NCI-H1048 (cell line): ENCODE results near the gene CHRNA4.
"Not testable (repeated sequence)": the region's sequence is repeated elsewhere in the genome, so short reads cannot be mapped to it uniquely, and the experiment has no call there.

Experiments used
- DNase-seq: peaks from one replicate; lab custom pipeline; 2025; lab: John Stamatoyannopoulos, UW

CHRNA4 gene

DNA sequence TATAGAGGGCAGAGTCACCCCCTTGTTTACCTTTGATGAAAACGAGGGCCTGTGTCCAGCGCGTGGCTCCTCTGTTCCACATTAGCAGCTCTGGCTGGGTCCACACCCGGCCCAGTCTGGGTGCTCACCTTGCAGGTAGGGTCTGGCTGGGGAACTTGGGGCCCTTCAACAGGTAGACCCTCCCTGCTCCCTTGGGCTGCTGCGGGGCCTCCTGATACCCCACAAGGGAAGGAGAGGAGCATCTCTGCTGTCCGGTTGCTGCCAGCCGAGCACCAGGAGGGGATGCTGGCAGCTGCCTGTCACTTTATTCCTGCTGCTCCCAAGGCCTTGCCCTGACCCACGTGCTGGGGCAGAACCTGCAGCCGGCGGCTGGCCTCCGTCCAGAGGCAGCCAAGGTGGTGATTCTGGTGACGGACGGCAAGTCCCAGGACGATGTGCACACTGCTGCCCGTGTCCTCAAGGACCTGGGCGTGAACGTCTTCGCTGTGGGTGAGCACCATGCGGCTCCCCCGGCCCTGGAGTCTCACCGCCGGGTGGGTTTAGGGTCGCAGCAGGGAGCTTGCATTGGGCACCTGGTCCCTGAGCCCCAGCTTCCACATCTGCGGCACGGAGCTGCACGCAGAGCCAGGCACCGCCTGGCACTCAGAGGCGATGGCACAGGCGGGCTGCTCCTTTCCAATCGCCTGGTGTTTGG is 52.8 kb downstream of the CHRNA4 start:
- DNase-seq, result no peak

DNA sequence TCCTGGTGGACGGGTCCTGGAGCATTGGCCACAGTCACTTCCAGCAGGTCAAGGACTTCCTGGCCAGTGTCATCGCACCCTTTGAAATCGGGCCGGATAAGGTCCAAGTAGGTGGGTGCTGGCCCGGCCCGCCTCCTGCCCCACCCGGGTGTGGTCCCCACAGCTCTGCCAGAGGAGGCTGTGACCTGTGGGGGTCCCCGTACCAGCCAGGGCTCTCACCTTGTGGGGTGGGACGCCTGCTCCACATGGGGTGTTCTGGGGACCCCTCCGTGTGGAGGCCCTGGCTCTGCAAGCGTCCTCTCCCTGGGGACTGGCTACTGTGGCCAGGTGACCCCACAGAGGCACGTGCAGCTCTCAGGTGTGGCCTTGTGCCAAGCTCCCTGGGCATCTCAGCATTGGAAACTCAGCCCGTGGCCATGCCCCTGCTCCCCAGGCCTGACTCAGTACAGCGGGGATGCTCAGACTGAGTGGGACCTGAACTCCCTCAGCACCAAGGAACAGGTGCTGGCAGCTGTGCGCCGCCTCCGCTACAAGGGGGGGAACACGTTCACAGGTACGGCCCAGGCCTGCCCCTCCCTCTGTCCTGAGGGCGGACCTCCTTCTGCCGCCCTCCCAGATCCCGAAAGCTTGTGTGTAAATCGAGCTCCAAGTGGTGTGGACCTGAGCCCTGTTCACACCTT is 53.5 kb downstream of the CHRNA4 start:
- DNase-seq, result no peak

DNA sequence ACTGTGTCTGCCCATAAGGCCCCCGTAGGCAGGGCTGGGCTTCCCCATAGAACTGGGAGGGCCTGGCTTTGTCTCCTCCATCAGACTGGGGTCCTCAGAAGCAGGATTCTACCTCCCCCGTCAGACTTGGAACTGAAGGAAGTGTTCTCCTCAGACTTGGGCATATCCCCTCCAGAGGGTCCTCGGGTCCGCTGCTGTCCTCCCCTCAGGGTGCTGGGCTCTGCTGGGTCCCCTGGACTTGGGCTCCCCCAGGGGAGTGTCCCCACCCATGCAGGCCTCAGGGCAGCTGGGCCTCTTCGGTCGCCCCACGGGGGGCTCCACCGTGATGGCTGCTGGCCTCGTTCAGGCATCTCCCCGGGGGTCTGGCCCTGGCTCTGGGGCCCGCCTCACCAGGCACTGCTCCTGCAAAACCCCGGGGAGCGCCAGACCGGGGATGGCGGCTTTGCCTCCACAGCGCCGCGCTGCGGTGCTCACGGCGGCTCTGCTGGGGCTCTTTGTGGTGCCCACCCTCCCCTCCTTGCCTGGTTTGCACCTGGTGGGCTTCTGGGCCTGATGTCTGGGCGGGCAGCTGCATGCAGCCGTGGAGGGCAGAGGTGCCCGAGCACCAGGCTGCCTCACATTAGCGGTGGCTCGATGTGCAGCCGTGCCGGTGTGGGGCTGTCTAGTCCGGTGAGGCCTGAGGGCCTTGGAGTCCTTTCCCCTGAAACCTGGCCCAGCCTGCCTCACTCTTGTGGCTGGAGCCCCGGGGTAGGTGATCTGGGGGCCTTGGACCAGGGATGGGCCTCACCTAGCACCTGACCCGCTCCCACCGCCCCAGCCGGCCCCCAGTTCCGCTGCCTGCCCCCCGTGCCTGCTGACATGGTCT is 54.2 kb downstream of the CHRNA4 start:
- no peak for DNase-seq

DNA sequence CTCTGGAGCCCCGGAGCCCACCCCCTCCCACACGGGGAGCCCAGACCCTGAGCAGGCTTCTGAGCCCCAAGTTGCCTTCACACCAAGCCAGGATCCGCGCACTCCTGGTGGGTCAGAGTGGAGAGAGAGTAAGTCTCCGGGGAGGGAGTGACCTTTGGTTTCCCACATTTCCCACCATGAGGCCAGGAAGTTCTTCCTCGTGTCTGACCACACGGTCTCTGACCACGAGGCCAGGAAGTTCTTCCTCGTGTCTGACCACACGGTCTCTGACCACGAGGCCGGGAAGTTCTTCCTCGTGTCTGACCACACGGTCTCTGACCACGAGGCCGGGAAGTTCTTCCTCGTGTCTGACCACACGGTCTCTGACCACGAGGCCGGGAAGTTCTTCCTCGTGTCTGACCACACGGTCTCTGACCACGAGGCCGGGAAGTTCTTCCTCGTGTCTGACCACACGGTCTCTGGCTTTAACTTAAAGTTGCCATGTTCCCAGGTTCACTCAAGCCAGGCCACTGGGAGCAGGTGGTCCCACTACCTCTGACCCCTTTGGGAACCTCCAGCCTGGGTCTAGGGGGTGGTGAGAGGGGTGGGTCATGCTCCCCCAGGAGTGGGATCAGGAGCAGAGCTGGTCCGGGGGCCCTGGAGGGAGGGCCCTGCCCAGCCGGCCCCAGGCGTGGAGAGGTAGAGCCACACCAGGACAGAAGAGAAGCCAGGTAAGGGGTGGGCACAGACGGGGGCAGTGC is 55.0 kb downstream of the CHRNA4 start:
- not testable (repeated sequence) for DNase-seq

DNA sequence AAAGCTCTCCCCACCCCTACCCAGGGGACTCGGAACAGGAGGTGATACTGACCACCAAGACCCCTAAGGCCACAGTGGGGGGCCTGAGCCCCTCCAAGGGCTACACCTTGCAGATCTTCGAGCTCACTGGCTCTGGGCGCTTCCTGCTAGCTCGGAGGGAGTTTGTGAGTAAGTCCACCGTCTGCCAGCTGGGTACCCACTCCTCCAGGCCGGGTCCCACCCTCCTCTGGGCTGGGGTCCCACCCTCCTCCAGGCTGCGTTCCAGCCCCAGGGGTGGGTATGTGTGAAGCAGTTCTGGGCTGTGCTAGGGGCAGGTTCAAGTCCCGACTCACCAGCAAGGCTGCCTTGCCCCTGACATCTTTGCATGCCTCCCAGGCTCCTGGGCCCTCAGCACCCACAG is 55.8 kb downstream of the CHRNA4 start:
- DNase-seq, result no peak

DNA sequence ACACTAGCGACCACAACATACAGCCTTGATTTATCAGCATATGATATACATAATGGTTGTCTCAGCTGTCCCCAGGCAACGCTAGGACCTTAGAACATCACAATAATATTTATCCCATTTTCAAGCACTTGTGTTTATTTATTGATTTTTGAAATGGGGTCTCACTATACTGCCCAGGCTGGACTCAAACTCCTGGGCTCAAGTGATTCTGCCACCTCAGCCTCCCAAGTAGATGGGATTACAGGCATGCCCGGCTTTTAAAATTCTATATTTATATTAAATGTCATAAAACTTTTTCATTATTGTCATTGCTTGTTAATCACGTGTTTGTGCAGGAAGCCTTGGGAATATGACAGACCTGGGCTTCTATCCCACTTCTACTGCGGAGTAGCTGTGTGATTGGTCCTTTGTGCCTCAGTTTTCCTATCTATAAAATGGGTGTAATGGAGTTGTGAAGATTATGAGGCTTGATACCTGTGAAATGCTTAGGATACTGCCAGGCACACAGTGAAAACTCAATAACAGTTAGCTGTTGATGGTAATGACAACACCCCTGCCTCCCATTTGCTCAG is 58.0 kb downstream of the CHRNA4 start:
- DNase-seq, result no peak

DNA sequence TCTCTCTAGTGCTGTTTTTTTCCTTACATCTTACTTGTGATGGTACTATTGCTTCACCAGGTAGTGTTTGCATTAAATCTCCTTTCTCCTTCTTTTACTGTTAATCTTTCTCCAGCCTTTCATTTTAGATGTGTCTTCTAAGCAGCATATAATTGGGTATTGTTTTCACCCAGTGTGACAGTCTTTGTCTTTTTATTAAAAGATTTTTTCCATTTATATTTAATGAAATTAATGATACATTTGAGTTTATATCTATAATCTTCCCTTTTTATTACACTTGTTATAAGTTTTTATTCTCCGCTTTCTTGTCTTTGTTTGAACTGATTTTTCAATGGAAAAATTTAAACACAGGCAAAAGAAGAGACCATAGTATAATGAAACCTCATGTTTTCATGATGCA is 59.5 kb downstream of the CHRNA4 start:
- no peak for DNase-seq

DNA sequence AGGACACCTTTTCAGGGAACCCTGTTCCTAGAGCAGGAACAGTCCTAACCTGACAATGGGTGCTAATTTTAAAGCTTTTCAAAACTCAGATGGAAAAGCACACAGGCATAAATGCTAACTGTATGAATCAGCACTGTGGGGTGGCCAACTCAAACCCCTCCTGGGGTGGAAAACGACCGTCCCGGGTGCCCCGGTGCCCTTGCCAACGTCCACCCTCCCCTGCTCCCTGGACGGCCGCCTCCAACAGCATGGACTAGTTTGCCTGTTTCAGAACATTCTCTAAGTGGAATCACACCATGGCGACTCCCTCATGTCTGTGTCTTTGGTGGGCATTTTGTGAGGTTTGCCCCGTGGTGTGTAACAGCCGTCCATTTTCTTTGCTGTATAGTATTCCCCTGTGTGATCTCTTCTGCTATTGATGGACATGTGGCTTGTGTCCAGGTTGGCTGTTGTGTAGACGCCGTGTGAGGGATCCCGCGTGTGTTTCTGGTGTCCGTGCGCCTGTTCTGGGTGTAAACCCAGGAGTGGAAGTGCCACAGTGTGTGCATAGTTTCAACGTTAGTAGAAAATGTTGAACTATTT is 62.3 kb downstream of the CHRNA4 start:
- no peak for DNase-seq

DNA sequence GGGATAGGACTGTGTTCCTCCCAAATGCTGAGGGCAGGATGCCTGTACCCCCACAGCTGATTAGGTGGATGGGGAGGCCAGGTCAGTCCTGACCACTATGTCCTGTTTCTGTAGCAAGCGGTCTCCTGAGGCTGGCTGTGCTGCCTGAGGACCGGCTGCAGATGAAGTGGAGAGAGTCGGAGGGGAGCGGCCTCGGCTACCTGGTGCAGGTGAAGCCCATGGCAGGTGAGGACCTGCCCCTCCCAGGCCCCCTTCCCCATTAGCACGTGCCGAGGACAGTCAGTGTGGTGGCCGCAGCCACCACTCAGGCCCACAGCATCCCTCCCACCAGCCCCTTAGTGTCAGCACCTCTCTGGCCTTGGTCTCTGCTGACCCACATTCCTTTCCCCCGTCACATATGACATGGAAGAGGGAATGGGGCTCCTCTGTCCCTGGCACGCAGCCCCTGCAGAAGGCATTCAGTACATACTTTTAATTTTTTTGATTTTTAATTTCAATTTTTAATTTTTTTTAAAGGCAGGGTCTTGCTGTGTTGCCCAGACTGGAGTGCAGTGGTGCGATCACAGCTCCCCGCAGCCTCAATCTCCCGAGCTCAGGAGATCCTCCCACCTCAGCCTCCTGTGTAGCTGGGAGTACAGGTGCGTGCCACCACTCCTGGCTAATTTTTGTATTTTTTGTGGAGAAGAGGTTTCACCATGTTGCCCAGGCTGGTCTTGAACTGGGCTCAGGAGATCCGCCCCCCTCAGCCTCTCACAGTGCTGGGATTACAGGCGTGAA is 63.2 kb downstream of the CHRNA4 start:
- no peak for DNase-seq

DNA sequence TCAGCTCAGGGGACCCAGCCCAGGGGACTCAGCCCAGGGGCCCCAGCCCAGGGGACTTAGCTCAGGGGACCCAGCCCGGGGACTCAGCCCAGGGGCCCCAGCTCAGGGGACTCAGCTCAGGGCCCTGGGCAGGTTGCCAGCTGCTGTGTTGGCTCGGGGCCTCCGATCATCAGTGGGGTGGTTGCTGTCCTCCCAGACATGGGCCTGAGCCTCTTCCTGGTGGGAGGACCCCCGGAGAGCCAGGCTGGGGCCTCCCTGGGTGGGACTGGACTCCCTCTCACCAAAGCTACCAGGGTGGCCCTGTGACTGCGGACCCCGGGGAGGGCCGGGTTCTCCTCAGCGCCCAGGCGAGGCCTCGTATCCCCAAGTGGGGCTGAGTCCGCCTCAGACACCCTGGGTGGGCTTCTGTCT is 63.8 kb downstream of the CHRNA4 start:
- no peak for DNase-seq

DNA sequence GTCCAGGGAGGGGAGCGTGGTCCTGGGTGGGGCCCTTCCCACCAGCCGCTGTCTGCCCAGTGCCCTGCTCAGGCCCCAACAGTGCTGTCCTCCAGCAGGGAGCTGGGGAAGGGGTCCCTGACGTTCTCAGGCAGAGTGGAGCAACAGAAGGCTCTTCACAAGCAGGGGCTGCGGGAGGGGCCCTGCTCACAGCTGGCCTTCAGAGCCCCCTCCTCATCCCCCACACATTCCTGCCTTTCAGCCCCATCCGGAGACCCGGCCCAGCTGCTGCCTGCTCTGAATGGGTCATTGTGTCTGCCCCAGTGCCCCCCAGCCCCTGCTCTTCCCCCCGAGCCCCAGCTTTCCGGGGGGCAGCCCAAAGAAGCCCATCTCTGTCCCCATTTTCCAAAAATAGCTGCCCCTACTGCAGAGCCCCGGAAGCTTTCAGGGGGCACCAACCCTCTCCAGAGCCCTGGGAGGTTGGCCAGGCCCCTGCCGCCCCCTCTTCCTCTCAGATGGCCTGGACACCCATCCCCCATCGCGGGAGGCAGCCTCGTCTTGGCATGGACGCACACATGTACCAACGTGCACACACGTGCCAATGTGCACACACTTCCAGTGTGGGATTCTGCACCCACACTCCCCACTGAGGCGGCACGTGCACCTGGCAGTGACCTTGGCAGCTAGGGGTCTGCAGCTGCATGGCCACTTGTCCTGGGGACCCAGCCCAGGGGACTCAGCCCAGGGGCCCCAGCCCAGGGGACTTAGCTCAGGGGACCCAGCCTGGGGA is 64.4 kb downstream of the CHRNA4 start:
- DNase-seq, result no peak

DNA sequence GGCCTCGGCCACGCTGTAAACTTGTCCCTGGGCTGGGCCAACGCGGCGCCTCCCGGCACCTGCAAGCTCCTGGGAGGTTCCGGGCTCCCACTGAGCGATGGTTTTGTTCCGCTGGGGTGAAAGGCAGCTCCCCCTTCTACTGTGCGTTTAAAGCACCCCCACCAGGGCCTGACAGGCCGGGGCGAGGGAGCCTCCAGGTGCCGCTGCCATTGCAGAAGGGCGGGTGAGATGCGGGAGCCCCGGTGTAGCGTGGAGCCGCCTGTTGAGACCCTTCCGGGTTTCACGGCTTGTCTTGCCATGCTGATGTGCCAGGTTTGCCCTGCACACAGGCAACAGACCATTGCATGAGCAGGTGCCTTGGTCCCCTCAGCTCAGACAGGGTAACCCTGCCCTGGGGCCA is 65.3 kb downstream of the CHRNA4 start:
- DNase-seq, result no peak

DNA sequence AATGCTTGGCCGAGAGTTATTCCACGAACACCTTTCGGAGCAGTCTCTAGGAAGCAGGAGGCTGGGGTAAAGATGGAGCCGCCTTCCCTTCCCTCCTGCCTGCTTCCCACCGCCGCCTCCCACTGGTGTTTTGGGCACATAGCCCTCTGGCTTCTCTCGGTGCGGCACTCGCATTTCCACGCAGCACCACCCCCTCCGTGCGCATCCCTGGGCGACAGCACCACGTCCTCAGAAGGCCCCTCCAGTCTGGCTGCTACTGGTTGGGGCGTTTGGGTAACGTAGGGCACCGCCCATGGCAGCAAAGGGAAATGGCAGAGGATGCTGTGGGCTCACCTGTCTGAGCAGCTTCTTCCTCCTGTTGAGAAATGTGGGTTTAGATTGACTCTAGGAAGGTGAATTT is 65.7 kb downstream of the CHRNA4 start:
- no peak for DNase-seq

DNA sequence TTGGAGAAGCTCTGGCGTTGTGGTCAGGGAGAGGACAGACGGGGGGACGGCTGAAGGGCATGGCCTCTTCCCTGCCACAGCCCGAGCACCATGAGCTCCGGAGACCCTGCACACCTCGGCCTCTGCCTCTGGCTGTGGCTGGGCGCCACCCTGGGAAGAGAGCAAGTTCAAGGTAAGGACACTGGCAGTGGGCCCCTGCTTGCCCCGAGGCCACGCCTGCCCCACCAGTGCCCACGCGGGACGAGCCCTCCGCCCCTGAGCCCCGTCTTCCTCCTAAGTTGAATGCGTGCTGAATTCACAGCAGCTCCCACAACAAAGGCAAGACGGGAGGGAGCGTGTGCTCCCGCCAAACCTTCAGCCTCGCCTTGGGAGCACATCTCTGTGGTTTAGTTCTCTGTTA is 66.1 kb downstream of the CHRNA4 start:
- no peak for DNase-seq

DNA sequence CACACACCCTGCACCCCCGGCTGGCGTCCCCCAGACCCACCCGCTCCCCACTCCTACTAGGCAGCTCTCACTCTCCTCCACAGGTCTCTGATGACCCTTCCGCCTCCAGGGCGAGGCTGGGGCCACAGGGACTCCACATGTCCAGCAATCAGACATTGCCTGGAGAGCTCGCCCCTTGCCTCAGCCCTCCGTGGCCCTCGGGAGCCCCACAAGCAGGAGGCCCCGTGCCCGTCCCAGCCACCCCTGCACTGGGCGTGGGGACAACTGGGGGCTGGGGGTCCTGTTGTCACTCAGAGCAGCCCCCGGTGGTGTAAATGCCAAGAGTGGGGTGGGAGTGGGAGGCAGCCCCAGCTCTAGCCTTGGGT is 66.6 kb downstream of the CHRNA4 start:
- no peak for DNase-seq

DNA sequence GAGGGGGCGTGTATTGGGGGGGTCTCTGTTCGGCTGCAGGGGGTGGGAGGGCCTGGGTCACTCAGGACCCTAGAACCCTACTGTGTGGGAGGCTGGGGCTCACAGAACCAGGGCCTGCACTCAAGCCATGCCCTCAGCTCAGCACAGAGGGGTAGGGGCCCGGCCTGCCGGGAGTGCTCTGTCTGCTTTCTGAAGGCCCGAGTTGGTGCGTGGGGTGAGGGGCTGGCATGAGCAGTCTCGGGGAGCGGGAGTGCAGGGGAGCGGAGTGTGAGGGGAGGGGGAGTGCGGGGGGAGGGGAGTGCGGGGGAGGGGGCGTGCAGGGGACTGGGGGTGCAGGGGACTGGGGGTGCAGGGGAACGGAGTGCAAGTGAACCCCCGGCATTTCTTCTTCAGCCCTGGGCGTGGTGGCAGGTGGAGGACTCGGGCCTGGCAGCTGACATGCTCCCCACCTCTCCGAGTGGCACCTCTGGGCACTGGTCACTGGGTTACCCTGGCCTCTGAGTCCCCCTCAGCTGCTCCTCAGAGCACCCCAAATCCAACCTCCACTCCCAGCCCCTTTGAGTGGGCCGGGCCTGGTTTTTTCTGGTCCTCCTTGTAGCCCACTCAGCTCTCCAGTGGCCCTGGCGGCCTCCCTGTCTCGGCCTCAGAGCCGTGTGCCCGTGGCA is 67.1 kb downstream of the CHRNA4 start:
- DNase-seq, result no peak

DNA sequence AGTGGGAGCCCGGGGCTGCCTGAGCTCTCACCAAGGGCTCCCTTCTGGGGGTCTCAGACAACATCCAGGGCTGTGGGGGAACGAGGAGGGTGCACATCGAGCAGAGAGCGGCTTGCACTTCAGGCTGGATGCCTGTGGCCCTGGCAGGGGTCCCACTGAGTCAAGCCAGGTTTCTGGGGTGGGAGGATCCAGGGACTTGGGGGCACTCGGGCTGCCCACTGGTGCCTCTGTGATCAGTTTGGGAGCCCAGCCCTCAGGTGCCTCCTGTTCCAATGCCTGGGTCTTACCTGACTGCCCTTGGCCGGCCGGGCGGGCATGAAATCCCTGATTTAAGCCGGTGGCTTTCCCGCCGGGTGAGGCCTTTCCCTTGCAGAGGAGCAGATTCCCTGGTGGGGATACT is 67.7 kb downstream of the CHRNA4 start:
- DNase-seq, result no peak
